ENCODE measurements around the gene PIM1. TPM values are rescaled to one million over a fixed set of nuclear protein-coding genes. Genes with fewer than 3 reads are reported as not detected.
"Not testable (repeated sequence)": the region's sequence is repeated elsewhere in the genome, so short reads cannot be mapped to it uniquely, and the experiment has no call there.

PIM1 gene
- total and polyA plus RNA-seq, 12 donors, result 2.8 to 36.6 (median 19.3) TPM

GRCh38 chr6:37187321-37188022, 17.5 kb downstream of the PIM1 start:
- WGBS, 4 donors, result 62 to 84% (median 68%) methylated on average over 5 to 7 of the region's 7 CpGs
- no peaks in the 10 kb centered on the region for H3K9me3 ChIP-seq (replicated peaks in 1 of 3)
- H3K4me3 ChIP-seq, result no peak overlapping the region
- TF ChIP-seq POLR2A (IDR thresholded peaks at IDR 0.05) (no peak), CTCF (IDR thresholded peaks at IDR 0.05) (no peak)
- H3K36me3 ChIP-seq (replicated peaks in 1 of 2), result no peaks in the 10 kb centered on the region
- intact Hi-C loops (cut with DNase I), result no loop called here
- H3K27me3 ChIP-seq, result no peaks in the 10 kb centered on the region
- peaks cover 0 to 5% of the 10 kb centered on the region in 2 donors for H3K4me1 ChIP-seq (replicated peaks in 1 of 2)
- peak overlapping the region in 1 of 5 donors; percentile 27 for H3K27ac ChIP-seq
- no peak for DNase-seq

GRCh38 chr6:37188962-37189510, 19.1 kb downstream of the PIM1 start:
- no peak overlapping the region for H3K4me3 ChIP-seq
- 65 to 76% (median 71%) methylated on average over 2 of the region's 2 CpGs for WGBS, 4 donors
- H3K4me1 ChIP-seq (replicated peaks in 1 of 2), result no peaks in the 10 kb centered on the region
- H3K36me3 ChIP-seq (replicated peaks in 1 of 2), result no peaks in the 10 kb centered on the region
- no peaks in the 10 kb centered on the region for H3K27me3 ChIP-seq
- H3K27ac ChIP-seq, result no peak overlapping the region
- H3K9me3 ChIP-seq (replicated peaks in 1 of 3), result no peaks in the 10 kb centered on the region
- no peak for DNase-seq
- TF ChIP-seq POLR2A (IDR thresholded peaks at IDR 0.05), result no peak
- TF ChIP-seq CTCF (IDR thresholded peaks at IDR 0.05), result no peak
- intact Hi-C loops (cut with DNase I), result no loop called here

GRCh38 chr6:37190159-37190535, 20.2 kb downstream of the PIM1 start:
- WGBS, 4 donors, result 69 to 81% (median 74%) methylated on average over 1 of the region's 1 CpG
- no peaks in the 10 kb centered on the region for H3K4me1 ChIP-seq (replicated peaks in 1 of 2)
- H3K27me3 ChIP-seq, result no peaks in the 10 kb centered on the region
- H3K4me3 ChIP-seq, result no peak overlapping the region
- DNase-seq, result no peak
- no peaks in the 10 kb centered on the region for H3K36me3 ChIP-seq (replicated peaks in 1 of 2)
- intact Hi-C loops (cut with DNase I), result loop anchor here in 1 of 2 donors (10.0 kb wide), 1 partner anchor 415 kb away; no protein-coding TSS in a partner anchor
- peak overlapping the region in 1 of 5 donors; percentile 15 for H3K27ac ChIP-seq
- H3K9me3 ChIP-seq (replicated peaks in 1 of 3), result no peaks in the 10 kb centered on the region
- no peak for TF ChIP-seq CTCF (IDR thresholded peaks at IDR 0.05)
- TF ChIP-seq POLR2A (IDR thresholded peaks at IDR 0.05), result no peak

- DNase-seq, result peak in 1 of 7 donors; percentile 33
- Histone ChIP-seq H3K4me1 (replicated peaks in 1 of 2) (no peaks in the 10 kb centered on the region), H3K9me3 (replicated peaks in 1 of 3) (no peaks in the 10 kb centered on the region), H3K36me3 (replicated peaks in 1 of 2) (no peaks in the 10 kb centered on the region), H3K27me3 (no peaks in the 10 kb centered on the region), H3K27ac (no peak overlapping the region), H3K4me3 (no peak overlapping the region)
- intact Hi-C loops (cut with DNase I), result loop anchor here in 1 of 2 donors (10.0 kb wide), 1 partner anchor 418 kb away; no protein-coding TSS in a partner anchor
- WGBS, 4 donors, result 81 to 86% (median 83%) methylated on average over 3 of the region's 3 CpGs
- TF ChIP-seq POLR2A (IDR thresholded peaks at IDR 0.05), result no peak
- no peak for TF ChIP-seq CTCF (IDR thresholded peaks at IDR 0.05)
Observed at GRCh38 chr6:37192666-37193065, 22.7 kb downstream of the PIM1 start.

GRCh38 chr6:37194886-37195285, 24.9 kb downstream of the PIM1 start:
- not testable (repeated sequence) for H3K27me3 ChIP-seq; H3K4me3 ChIP-seq; H3K4me1 ChIP-seq (replicated peaks in 1 of 2); H3K27ac ChIP-seq; DNase-seq; H3K9me3 ChIP-seq (replicated peaks in 1 of 3); H3K36me3 ChIP-seq (replicated peaks in 1 of 2)
- 92 to 100% methylated on average over 1 of the region's 1 CpG; no CpG with 5 or more reads in 2 of the 4 donors for WGBS, 4 donors
- intact Hi-C loops (cut with DNase I), result loop anchor here in 1 of 2 donors (10.0 kb wide), 1 partner anchor 420 kb away; no protein-coding TSS in a partner anchor

- H3K27me3 ChIP-seq; H3K27ac ChIP-seq; DNase-seq; H3K36me3 ChIP-seq (replicated peaks in 1 of 2); H3K4me3 ChIP-seq; H3K9me3 ChIP-seq (replicated peaks in 1 of 3); H3K4me1 ChIP-seq (replicated peaks in 1 of 2): not testable (repeated sequence)
- WGBS, 4 donors, result 72 to 98% (median 82%) methylated on average over 4 of the region's 4 CpGs
- intact Hi-C loops (cut with DNase I), result loop anchor here in 1 of 2 donors (10.0 kb wide), 1 partner anchor 422 kb away; no protein-coding TSS in a partner anchor
Observed at GRCh38 chr6:37196451-37196850, 26.5 kb downstream of the PIM1 start.
